Measurements from ENCODE around the gene NDUFC2.

DNA sequence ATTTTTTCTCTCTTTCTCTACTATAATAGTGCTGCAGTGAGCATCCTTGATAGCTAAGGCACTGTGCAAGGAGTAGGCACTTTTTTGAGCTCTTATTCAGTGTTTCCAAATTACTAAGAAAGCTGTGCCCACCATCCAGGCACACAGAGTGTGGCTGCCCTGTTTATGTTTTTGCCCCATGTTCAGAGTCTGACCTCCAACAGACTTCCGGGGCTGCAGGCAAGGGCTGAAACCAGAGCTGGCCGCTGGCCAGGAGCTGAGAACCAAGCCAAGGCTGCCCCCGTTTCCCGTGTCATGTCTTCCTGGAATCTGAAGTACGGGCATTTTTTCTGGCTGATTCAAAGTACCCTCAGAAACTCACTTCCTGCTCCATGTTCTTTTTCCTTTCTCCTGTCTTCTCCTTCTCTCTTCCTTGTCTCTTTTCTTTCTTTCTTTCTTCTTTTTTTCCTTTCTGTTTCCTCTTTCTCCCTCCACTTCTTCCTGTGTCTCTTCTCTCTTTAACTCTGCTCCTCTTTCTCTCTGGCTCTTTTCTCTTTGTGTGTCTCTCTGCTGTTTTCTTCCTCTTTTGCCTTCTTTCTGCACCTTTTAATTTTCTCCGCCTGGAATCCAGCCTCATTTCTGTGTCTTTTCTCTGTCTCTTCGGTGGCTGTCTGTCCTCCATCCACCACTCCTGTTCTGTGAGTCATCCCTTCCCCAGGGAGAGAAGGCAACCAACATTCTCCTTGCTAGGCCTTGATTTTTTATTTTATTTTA is 39.6 kb downstream of the NDUFC2 start:
- TF ChIP-seq EZH2 (IDR thresholded peaks at IDR 0.05; ENCODE audit: insufficient read depth, poor library complexity, severe bottlenecking) (no peak), EZH2phosphoT487 (IDR thresholded peaks at IDR 0.05; ENCODE audit: insufficient read depth, low read depth) (no peak)

Data from GM23248 (cell line).